ENCODE data around the gene PTPRB.

The PTPRB gene

GRCh38 chr12:70556179-70556869 is 80.9 kb downstream of the PTPRB start:
- H3K27ac ChIP-seq = no peak overlapping the region
- no peak for TF ChIP-seq CTCF (conservative IDR thresholded peaks at IDR 0.05)

- TF ChIP-seq CTCF (conservative IDR thresholded peaks at IDR 0.05) = no peak
- no peak overlapping the region for H3K27ac ChIP-seq
Observed at GRCh38 chr12:70555081-70555480, 82.1 kb downstream of the PTPRB start.

- H3K27ac ChIP-seq = no peak overlapping the region
- TF ChIP-seq CTCF (conservative IDR thresholded peaks at IDR 0.05) = no peak
Observed at GRCh38 chr12:70553391-70553859, 83.8 kb downstream of the PTPRB start.

GRCh38 chr12:70551731-70552130 is 85.5 kb downstream of the PTPRB start:
- no peak overlapping the region for H3K27ac ChIP-seq
- TF ChIP-seq CTCF (conservative IDR thresholded peaks at IDR 0.05) = no peak

- no peak for TF ChIP-seq CTCF (conservative IDR thresholded peaks at IDR 0.05)
- H3K27ac ChIP-seq = no peak overlapping the region
Observed at GRCh38 chr12:70550180-70550577, 87.0 kb downstream of the PTPRB start.

GRCh38 chr12:70549340-70550179 is 87.7 kb downstream of the PTPRB start:
- no peak for TF ChIP-seq CTCF (conservative IDR thresholded peaks at IDR 0.05)
- no peak overlapping the region for H3K27ac ChIP-seq

GRCh38 chr12:70543444-70543843 is 93.8 kb downstream of the PTPRB start:
- H3K27ac ChIP-seq = no peak overlapping the region
- no peak for TF ChIP-seq CTCF (conservative IDR thresholded peaks at IDR 0.05)
